PC-3 (cell line): Measurements from ENCODE around the gene ZNF385C. TPM values are rescaled to one million over a fixed set of nuclear protein-coding genes. Genes with fewer than 3 reads are reported as not detected.
A peak's percentile ranks its signal among the peaks of the same experiment; 100 is the strongest.

Experiments used
- ATAC-seq: fragments of 200-7000 bp; cut with Tn5 transposase; 2 replicates; pipeline ENCODE4 v1.9.1; 2020; ENCODE audit warnings: mild to moderate bottlenecking, moderate library complexity
- BruUV-seq: library from RNA; stranded (reverse); fragments of 400-500 nt; replicated peaks from 2 replicates; lab custom pipeline; 2021; lab: Mats Ljungman, UMichigan
- CTCF ChIA-PET: fragments of 300-600 bp; sonication (Branson Sonifier 250); formaldehyde crosslinking; loops from one replicate; lab custom pipeline; 2022; ENCODE audit warnings: antibody characterized with exemption; lab: Charles Lee
- POLR2A ChIA-PET: fragments of 300-600 bp; sonication (Branson Sonifier 250); formaldehyde crosslinking; loops from one replicate; lab custom pipeline; 2022; ENCODE audit warnings: antibody characterized with exemption; ENCODE audit not compliant: unreplicated experiment; lab: Charles Lee
- DNase-seq: peaks from one replicate; pipeline ENCODE4 v3.0.0-alpha.2; 2015
- H2AFZ ChIP-seq: fragments of 300-600 bp; sonication (generic); 2 replicates; pipeline ENCODE4 v1.6.0; 2016; ENCODE audit warnings: antibody characterized with exemption, low read length
- H3F3A ChIP-seq: fragments of 300-600 bp; sonication (generic); one replicate; pipeline ENCODE4 v1.6.0; 2017; ENCODE audit warnings: antibody characterized with exemption, low read length, control low read depth, mild to moderate bottlenecking; ENCODE audit not compliant: unreplicated experiment
- H3K27ac ChIP-seq: fragments of 300-600 bp; sonication (generic); 2 replicates; pipeline ENCODE4 v1.5.1; 2016; ENCODE audit warnings: mild to moderate bottlenecking, low read length
- H3K27me3 ChIP-seq: fragments of 300-600 bp; sonication (generic); 2 replicates; pipeline ENCODE4 v1.6.1; 2016; ENCODE audit warnings: low read length, mixed read lengths
- H3K36me3 ChIP-seq: fragments of 300-600 bp; sonication (generic); 2 replicates; pipeline ENCODE4 v1.6.1; 2016; ENCODE audit warnings: low read depth, mixed run types, low read length, mixed read lengths
- H3K4me1 ChIP-seq: fragments of 300-600 bp; sonication (generic); 2 replicates; pipeline ENCODE4 v1.5.1; 2016; ENCODE audit warnings: low read length; ENCODE audit not compliant: insufficient read depth
- H3K4me2 ChIP-seq: fragments of 300-600 bp; sonication (generic); 2 replicates; pipeline ENCODE4 v1.6.0; 2016; ENCODE audit warnings: low read length
- H3K4me3 ChIP-seq: fragments of 300-600 bp; sonication (generic); 2 replicates; pipeline ENCODE4 v1.5.1; 2016; ENCODE audit warnings: mild to moderate bottlenecking, low read length, mixed read lengths
- H3K79me2 ChIP-seq: fragments of 300-600 bp; sonication (generic); 2 replicates; pipeline ENCODE4 v1.6.1; 2017; ENCODE audit warnings: low read length, mixed read lengths
- H3K9ac ChIP-seq: fragments of 300-600 bp; sonication (generic); 2 replicates; pipeline ENCODE4 v1.6.0; 2016; ENCODE audit warnings: mild to moderate bottlenecking, low read length
- H3K9me2 ChIP-seq: fragments of 300-600 bp; sonication (generic); replicated peaks from 2 replicates; pipeline ENCODE4 v1.6.1; 2016; ENCODE audit warnings: mixed run types, low read length, mixed read lengths
- H3K9me3 ChIP-seq: fragments of 300-600 bp; sonication (generic); 2 replicates; pipeline ENCODE4 v1.6.1; 2016; ENCODE audit warnings: low read length, mixed read lengths
- H4K20me1 ChIP-seq: fragments of 300-600 bp; sonication (generic); 2 replicates; pipeline ENCODE4 v1.6.1; 2016; ENCODE audit warnings: low read length, mixed read lengths
- CTCF ChIP-seq: fragments of 300-600 bp; sonication (generic); conservative IDR thresholded peaks from 2 replicates; pipeline ENCODE4 v1.5.1; 2017; ENCODE audit warnings: antibody characterized with exemption, low read depth, mild to moderate bottlenecking, low read length
- EZH2 ChIP-seq: fragments of 300-600 bp; sonication (generic); IDR thresholded peaks from one replicate; pipeline ENCODE4 v1.6.1; 2017; ENCODE audit warnings: antibody characterized with exemption, mild to moderate bottlenecking, low read length; ENCODE audit not compliant: unreplicated experiment
- EZH2phosphoT487 ChIP-seq: fragments of 300-600 bp; sonication (generic); IDR thresholded peaks from 2 replicates; pipeline ENCODE4 v1.6.1; 2018; ENCODE audit warnings: mild to moderate bottlenecking, antibody characterized with exemption, low read length, borderline replicate concordance
- intact Hi-C: fragments of 100-400 bp; cut with micrococcal nuclease; formaldehyde crosslinking; loops from 2 replicates; pipeline ENCODE4 v1.9.0; 2023
- total RNA-seq: library from RNA; depleted of rRNA; stranded (reverse); fragments of >200 nt; gene quantifications from 2 replicates; pipeline ENCODE4 v1.2.3, GENCODE V29; 2014

Gene ZNF385C
- total RNA-seq, 1 experiment from 2014 or later = 0.04 TPM

- H4K20me1 ChIP-seq = no peaks in the 10 kb centered on the region
- H3K9ac ChIP-seq = no peak overlapping the region
- H3K4me1 ChIP-seq = no peaks in the 10 kb centered on the region
- peaks cover 12% of the 10 kb centered on the region for H3K79me2 ChIP-seq
- ATAC-seq (no peak), DNase-seq (no peak)
- no peak overlapping the region for H3K27ac ChIP-seq
- H3K27me3 ChIP-seq = no peaks in the 10 kb centered on the region
- no peak overlapping the region for H3K4me2 ChIP-seq
- H2AFZ ChIP-seq = no peak overlapping the region
- no peaks in the 10 kb centered on the region for H3F3A ChIP-seq
- BruUV-seq = no TSS peak
- TF ChIP-seq EZH2 (no peak), CTCF (no peak), EZH2phosphoT487 (no peak)
- no peak overlapping the region for H3K4me3 ChIP-seq
- peaks cover 51% of the 10 kb centered on the region for H3K36me3 ChIP-seq
- H3K9me3 ChIP-seq = no peaks in the 10 kb centered on the region
- ChIA-PET CTCF (no interaction called here), POLR2A (no interaction called here)
- no peaks in the 10 kb centered on the region for H3K9me2 ChIP-seq
- intact Hi-C loops = no loop called here
Observed at GRCh38 chr17:41996855-41997164, 101.5 kb downstream of the ZNF385C start.

- no peak for TF ChIP-seq CTCF
- TF ChIP-seq EZH2phosphoT487 = no peak
- TF ChIP-seq EZH2 = no peak
- DNase-seq (no peak), ATAC-seq (no peak)
- POLR2A ChIA-PET = interaction anchor here (0.6 kb wide), 1 partner anchor 207 kb away, joined by 4 read pairs; no protein-coding TSS in a partner anchor
- H3K4me1 ChIP-seq = peaks cover 13% of the 10 kb centered on the region
- no peaks in the 10 kb centered on the region for H3K9me2 ChIP-seq
- no peak overlapping the region for H3K4me3 ChIP-seq
- H3K9ac ChIP-seq = no peak overlapping the region
- no peaks in the 10 kb centered on the region for H3K79me2 ChIP-seq
- no peak overlapping the region for H3K27ac ChIP-seq
- peaks cover 3% of the 10 kb centered on the region for H3F3A ChIP-seq
- H2AFZ ChIP-seq = no peak overlapping the region
- no peaks in the 10 kb centered on the region for H3K9me3 ChIP-seq
- H3K27me3 ChIP-seq = no peaks in the 10 kb centered on the region
- no peak overlapping the region for H3K4me2 ChIP-seq
- peaks cover 57% of the 10 kb centered on the region; the same call in 1 of the 2 replicates for H3K36me3 ChIP-seq
- CTCF ChIA-PET = no interaction called here
- BruUV-seq = no TSS peak
- intact Hi-C loops = no loop called here
- no peaks in the 10 kb centered on the region; the same call in 1 of the 2 replicates for H4K20me1 ChIP-seq
Observed at GRCh38 chr17:41992576-41992975, 105.7 kb downstream of the ZNF385C start.

- peak; percentile 64 for ATAC-seq
Observed at GRCh38 chr17:41989702-41990419, 108.4 kb downstream of the ZNF385C start.

More at GRCh38 chr17:41989702-41990419, 108.4 kb downstream of the ZNF385C start:
- BruUV-seq = no TSS peak
- H3K36me3 ChIP-seq = peaks cover 57% of the 10 kb centered on the region
- H2AFZ ChIP-seq = no peak overlapping the region
- POLR2A ChIA-PET = interaction anchor here (0.5 kb wide), 1 partner anchor 24 kb away, joined by 11 read pairs; no protein-coding TSS in a partner anchor
- intact Hi-C loops = no loop called here
- H3K79me2 ChIP-seq = no peaks in the 10 kb centered on the region
- TF ChIP-seq EZH2 = no peak
- TF ChIP-seq EZH2phosphoT487 = no peak
- no peak for TF ChIP-seq CTCF
- peaks cover 3% of the 10 kb centered on the region for H3F3A ChIP-seq
- H3K4me1 ChIP-seq = peaks cover 13% of the 10 kb centered on the region
- H3K27ac ChIP-seq = peak overlapping the region; percentile 29
- no peaks in the 10 kb centered on the region for H3K27me3 ChIP-seq
- no peaks in the 10 kb centered on the region for H3K9me2 ChIP-seq
- CTCF ChIA-PET = interaction anchor here (0.6 to 1.0 kb wide), 3 partner anchors 13 to 540 kb away, joined by 3 to 12 read pairs (median 3); partner anchors contain the start of gene CNP
- DNase-seq = peak; percentile 43
- peak overlapping the region; percentile 39; the same call in 1 of the 2 replicates for H3K4me2 ChIP-seq
- H3K4me3 ChIP-seq = no peak overlapping the region
- no peak overlapping the region for H3K9ac ChIP-seq
- H3K9me3 ChIP-seq = no peaks in the 10 kb centered on the region
- no peaks in the 10 kb centered on the region; the same call in 1 of the 2 replicates for H4K20me1 ChIP-seq
